GM12872 (cell line): ENCODE measurements around the gene EML1.

Experiments
- CTCF ChIP-seq: IDR thresholded peaks from 3 replicates; pipeline ENCODE4 v1.5.1; 2011; ENCODE audit warnings: low read depth, mild to moderate bottlenecking, low read length, moderate library complexity; ENCODE audit not compliant: insufficient read depth

Gene EML1

GRCh38 chr14:99889268-99889667 is 96.1 kb downstream of the EML1 start:
- TF ChIP-seq CTCF: no peak

- no peak for TF ChIP-seq CTCF
These were observed 98.1 kb downstream of the EML1 start for GRCh38 chr14:99891266-99891665.

GRCh38 chr14:99891900-99892299 is 98.7 kb downstream of the EML1 start:
- no peak for TF ChIP-seq CTCF

GRCh38 chr14:99892406-99892805 is 99.2 kb downstream of the EML1 start:
- no peak for TF ChIP-seq CTCF

- TF ChIP-seq CTCF: no peak
These were observed 103.1 kb downstream of the EML1 start for GRCh38 chr14:99896361-99896760.

GRCh38 chr14:99899578-99900178 is 106.5 kb downstream of the EML1 start:
- peak; percentile 34; the same call in 1 of the 3 replicates for TF ChIP-seq CTCF

- no peak for TF ChIP-seq CTCF
These were observed 109.7 kb downstream of the EML1 start for GRCh38 chr14:99902925-99903324.
